Measurements from ENCODE around the gene PAPPA.

DNA sequence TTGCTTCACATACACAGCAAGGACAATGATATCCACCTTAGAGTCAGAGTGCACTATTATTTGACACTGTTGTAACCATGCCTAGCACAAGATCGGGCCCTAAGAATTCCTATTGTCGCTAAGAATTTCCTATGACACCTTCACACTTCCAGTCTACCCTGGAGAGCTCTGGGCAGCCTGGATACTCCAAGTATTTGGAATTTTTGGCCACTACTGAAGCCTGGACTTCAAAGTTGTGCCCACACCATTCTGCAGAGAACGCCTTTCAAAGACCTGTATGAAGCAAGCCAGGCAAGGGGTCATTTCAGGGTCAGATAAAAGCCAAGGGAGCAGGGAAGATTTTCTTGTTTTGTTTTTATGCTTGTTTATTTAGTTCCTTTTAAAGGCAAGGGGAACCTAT is 179.7 kb downstream of the PAPPA start:
- TF ChIP-seq, protein P1, sequence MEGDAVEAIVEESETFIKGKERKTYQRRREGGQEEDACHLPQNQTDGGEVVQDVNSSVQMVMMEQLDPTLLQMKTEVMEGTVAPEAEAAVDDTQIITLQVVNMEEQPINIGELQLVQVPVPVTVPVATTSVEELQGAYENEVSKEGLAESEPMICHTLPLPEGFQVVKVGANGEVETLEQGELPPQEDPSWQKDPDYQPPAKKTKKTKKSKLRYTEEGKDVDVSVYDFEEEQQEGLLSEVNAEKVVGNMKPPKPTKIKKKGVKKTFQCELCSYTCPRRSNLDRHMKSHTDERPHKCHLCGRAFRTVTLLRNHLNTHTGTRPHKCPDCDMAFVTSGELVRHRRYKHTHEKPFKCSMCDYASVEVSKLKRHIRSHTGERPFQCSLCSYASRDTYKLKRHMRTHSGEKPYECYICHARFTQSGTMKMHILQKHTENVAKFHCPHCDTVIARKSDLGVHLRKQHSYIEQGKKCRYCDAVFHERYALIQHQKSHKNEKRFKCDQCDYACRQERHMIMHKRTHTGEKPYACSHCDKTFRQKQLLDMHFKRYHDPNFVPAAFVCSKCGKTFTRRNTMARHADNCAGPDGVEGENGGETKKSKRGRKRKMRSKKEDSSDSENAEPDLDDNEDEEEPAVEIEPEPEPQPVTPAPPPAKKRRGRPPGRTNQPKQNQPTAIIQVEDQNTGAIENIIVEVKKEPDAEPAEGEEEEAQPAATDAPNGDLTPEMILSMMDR (IDR thresholded peaks at IDR 0.05; ENCODE audit: insufficient read depth, low read depth, low read length), result no peak
- no peak for TF ChIP-seq EZH2 (IDR thresholded peaks at IDR 0.05; ENCODE audit: insufficient read depth, low read length)
